ENCODE measurements around the gene DDR1. TPM values are rescaled to one million over a fixed set of nuclear protein-coding genes. Genes with fewer than 3 reads are reported as not detected.

DDR1 gene
- total RNA-seq, 1 donor from 2014 or later = 146 TPM

- TF ChIP-seq CTCF (IDR thresholded peaks at IDR 0.05) = no peak
- Mint-ChIP-seq H3K27ac (ENCODE audit: unreplicated experiment) (no peak overlapping the region), H3K36me3 (ENCODE audit: unreplicated experiment) (no peaks in the 10 kb centered on the region), H3K27me3 (ENCODE audit: unreplicated experiment) (peaks cover 50% of the 10 kb centered on the region), H3K4me3 (ENCODE audit: unreplicated experiment) (no peak overlapping the region), H3K4me1 (ENCODE audit: unreplicated experiment) (peaks cover 7% of the 10 kb centered on the region), H3K9me3 (ENCODE audit: unreplicated experiment) (no peaks in the 10 kb centered on the region)
- no peak for DNase-seq (ENCODE audit: extremely low spot score, unreplicated experiment)
These were observed 62.9 kb downstream of the DDR1 start for GRCh38 chr6:30947231-30947630.

GRCh38 chr6:30948811-30949210 is 64.5 kb downstream of the DDR1 start:
- peaks cover 64% of the 10 kb centered on the region for H3K27me3 Mint-ChIP-seq (ENCODE audit: unreplicated experiment)
- no peak for DNase-seq (ENCODE audit: extremely low spot score, unreplicated experiment)
- H3K36me3 Mint-ChIP-seq (ENCODE audit: unreplicated experiment) = no peaks in the 10 kb centered on the region
- H3K9me3 Mint-ChIP-seq (ENCODE audit: unreplicated experiment) = no peaks in the 10 kb centered on the region
- no peak for TF ChIP-seq CTCF (IDR thresholded peaks at IDR 0.05)
- H3K4me1 Mint-ChIP-seq (ENCODE audit: unreplicated experiment) = no peaks in the 10 kb centered on the region
- no peak overlapping the region for H3K4me3 Mint-ChIP-seq (ENCODE audit: unreplicated experiment)
- no peak overlapping the region for H3K27ac Mint-ChIP-seq (ENCODE audit: unreplicated experiment)

Small RNAs within 50 kb of the gene (microRNA-seq; reads per million reads assigned to microRNA genes)
- 4.4 reads per million for gene MIR4640 (ENCODE audit: unreplicated experiment)

Other genes with a start within 250 kb of the DDR1 start
- 13.5 and 17.2 TPM in 2 replicates for gene C6orf136, start 237.4 kb upstream of the DDR1 start, total RNA-seq
- 28.7 TPM in 2 replicates for gene DHX16, start 211.5 kb upstream of the DDR1 start, total RNA-seq
- 134 and 135 TPM in 2 replicates for gene PPP1R18, start 197.9 kb upstream of the DDR1 start, total RNA-seq
- gene NRM, start 193.5 kb upstream of the DDR1 start, total RNA-seq = 28.1 and 31.5 TPM in 2 replicates
- 37.7 and 40.1 TPM in 2 replicates for gene MDC1, start 167.2 kb upstream of the DDR1 start, total RNA-seq
- 725 and 729 TPM in 2 replicates for gene TUBB, start 164.2 kb upstream of the DDR1 start, total RNA-seq
- 86.8 and 88.1 TPM in 2 replicates for gene FLOT1, start 141.8 kb upstream of the DDR1 start, total RNA-seq
- gene IER3, start 140.0 kb upstream of the DDR1 start, total RNA-seq = 395 and 418 TPM in 2 replicates
- 35.5 and 39.3 TPM in 2 replicates for gene GTF2H4, start 23.7 kb downstream of the DDR1 start, total RNA-seq
- gene VARS2, start 29.7 kb downstream of the DDR1 start, total RNA-seq = 44.0 and 46.4 TPM in 2 replicates
- gene SFTA2, start 47.7 kb downstream of the DDR1 start, total RNA-seq = not detected in 2 replicates
- gene MUCL3, start 56.5 kb downstream of the DDR1 start, total RNA-seq = not detected in 2 replicates
- not detected in 2 replicates for gene MUC21, start 99.2 kb downstream of the DDR1 start, total RNA-seq
- not detected in 2 replicates for gene MUC22, start 126.0 kb downstream of the DDR1 start, total RNA-seq
- not detected in 2 replicates for gene C6orf15, start 228.1 kb downstream of the DDR1 start, total RNA-seq
- 3.2 and 6.2 TPM in 2 replicates for gene PSORS1C1, start 230.3 kb downstream of the DDR1 start, total RNA-seq
- not detected in 2 replicates for gene CDSN, start 235.9 kb downstream of the DDR1 start, total RNA-seq